ENCODE results near the gene RBKS.

RBKS gene

GRCh38 chr2:27831279-27832050 lies 58.7 kb downstream of the RBKS start (continued):
- no peak for TF ChIP-seq ZNF398 (tag by site-specific recombination; IDR thresholded peaks at IDR 0.05)

DNA sequence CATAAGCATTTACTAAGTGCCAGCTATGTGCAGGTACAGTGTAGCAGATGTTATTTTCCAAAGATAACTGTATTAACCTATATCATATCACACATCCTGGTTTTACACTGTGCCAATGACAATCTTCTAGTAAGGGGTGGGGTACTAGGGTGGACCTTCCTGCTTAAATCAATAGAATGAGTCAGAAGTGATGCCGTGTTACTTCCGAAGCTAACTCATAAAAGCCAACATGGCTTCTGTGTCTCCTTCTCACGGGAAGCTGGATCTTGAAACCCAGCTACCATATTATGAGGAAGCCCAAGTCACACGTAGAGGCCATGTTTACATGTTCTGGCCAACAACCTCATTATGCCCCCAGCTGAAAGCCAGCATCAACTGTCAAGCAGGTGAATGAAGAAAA lies 59.5 kb downstream of the RBKS start:
- H3K36me3 ChIP-seq (ENCODE audit: control insufficient read depth in 2 of 2, insufficient read depth in 1 of 2, low read length in 2 of 2) = no peaks in the 10 kb centered on the region
- ChIA-PET CTCF (interaction anchor here (0.6 kb wide), 2 partner anchors 9 to 49 kb away, joined by 3 read pairs; no protein-coding TSS in a partner anchor), POLR2A (no interaction called here)
- no peaks in the 10 kb centered on the region for H3K9me3 ChIP-seq (ENCODE audit: control insufficient read depth, insufficient read depth, low read depth, low read length)
- no peak overlapping the region for H3K4me3 ChIP-seq (ENCODE audit: low read depth, low read length)
- H3K4me1 ChIP-seq (ENCODE audit: control insufficient read depth, insufficient read depth, low read length) = peaks cover 5% of the 10 kb centered on the region; the same call in 1 of the 2 replicates
- TF ChIP-seq KLF8 (tag by site-specific recombination; IDR thresholded peaks at IDR 0.05) = no peak
- TF ChIP-seq ZNF707 (tag by site-specific recombination; IDR thresholded peaks at IDR 0.05) = no peak
- no peak for TF ChIP-seq ZEB2 (tag by site-specific recombination; IDR thresholded peaks at IDR 0.05)
- TF ChIP-seq ZNF654 (tag by site-specific recombination; IDR thresholded peaks at IDR 0.05; ENCODE audit: low read depth) = no peak
- no peak for TF ChIP-seq ZNF544 (tag by site-specific recombination; IDR thresholded peaks at IDR 0.05)
- no peak for TF ChIP-seq ZNF488 (tag by site-specific recombination; IDR thresholded peaks at IDR 0.05)
- TF ChIP-seq ZNF274 (IDR thresholded peaks at IDR 0.05; ENCODE audit: low read length) = no peak
- TF ChIP-seq ZNF274 (tag by site-specific recombination; IDR thresholded peaks at IDR 0.05; ENCODE audit: borderline replicate concordance) = no peak
- no peak for TF ChIP-seq ZFHX2 (tag by site-specific recombination; conservative IDR thresholded peaks at IDR 0.05)
- no peak for TF ChIP-seq ZNF785 (tag by site-specific recombination; IDR thresholded peaks at IDR 0.05)
- TF ChIP-seq, protein P1, sequence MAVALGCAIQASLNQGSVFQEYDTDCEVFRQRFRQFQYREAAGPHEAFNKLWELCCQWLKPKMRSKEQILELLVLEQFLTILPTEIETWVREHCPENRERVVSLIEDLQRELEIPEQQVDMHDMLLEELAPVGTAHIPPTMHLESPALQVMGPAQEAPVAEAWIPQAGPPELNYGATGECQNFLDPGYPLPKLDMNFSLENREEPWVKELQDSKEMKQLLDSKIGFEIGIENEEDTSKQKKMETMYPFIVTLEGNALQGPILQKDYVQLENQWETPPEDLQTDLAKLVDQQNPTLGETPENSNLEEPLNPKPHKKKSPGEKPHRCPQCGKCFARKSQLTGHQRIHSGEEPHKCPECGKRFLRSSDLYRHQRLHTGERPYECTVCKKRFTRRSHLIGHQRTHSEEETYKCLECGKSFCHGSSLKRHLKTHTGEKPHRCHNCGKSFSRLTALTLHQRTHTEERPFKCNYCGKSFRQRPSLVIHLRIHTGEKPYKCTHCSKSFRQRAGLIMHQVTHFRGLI (tag by site-specific recombination; IDR thresholded peaks at IDR 0.05) = no peak
- TF ChIP-seq PRDM1 (tag by site-specific recombination; IDR thresholded peaks at IDR 0.05) = no peak
- TF ChIP-seq ZSCAN23 (tag by site-specific recombination; IDR thresholded peaks at IDR 0.05) = no peak
- no peak for TF ChIP-seq REST (tag by site-specific recombination; IDR thresholded peaks at IDR 0.05)
- TF ChIP-seq ZNF571 (tag by site-specific recombination; IDR thresholded peaks at IDR 0.05) = no peak
- no peak overlapping the region for H3K27ac ChIP-seq (ENCODE audit: extremely low read depth, low read depth, low read length)

All from HEK293 (cell line).